Prostate gland (tissue), 2 donors: ENCODE results near the gene YDJC.

Source experiments
- POLR2A ChIP-seq: fragments of 450-650 bp; IDR thresholded peaks from one replicate; pipeline ENCODE4 v1.6.1; 2016; ENCODE audit warnings: antibody characterized with exemption, mild to moderate bottlenecking
- TF ChIP-seq, protein P1 (sequence below), 4 experiments: fragments of 200-600 bp in 2 of 4; fragments of 450-650 bp in 2 of 4; sonication (generic) in 2 of 4; IDR thresholded peaks; 1 replicate in 3 of 4; 2 replicates in 1 of 4; pipeline ENCODE4 v1.5.1; 2016 to 2019; ENCODE audit warnings: antibody characterized with exemption in 4 of 4, mild to moderate bottlenecking in 2 of 4, moderate library complexity in 2 of 4

DNA sequence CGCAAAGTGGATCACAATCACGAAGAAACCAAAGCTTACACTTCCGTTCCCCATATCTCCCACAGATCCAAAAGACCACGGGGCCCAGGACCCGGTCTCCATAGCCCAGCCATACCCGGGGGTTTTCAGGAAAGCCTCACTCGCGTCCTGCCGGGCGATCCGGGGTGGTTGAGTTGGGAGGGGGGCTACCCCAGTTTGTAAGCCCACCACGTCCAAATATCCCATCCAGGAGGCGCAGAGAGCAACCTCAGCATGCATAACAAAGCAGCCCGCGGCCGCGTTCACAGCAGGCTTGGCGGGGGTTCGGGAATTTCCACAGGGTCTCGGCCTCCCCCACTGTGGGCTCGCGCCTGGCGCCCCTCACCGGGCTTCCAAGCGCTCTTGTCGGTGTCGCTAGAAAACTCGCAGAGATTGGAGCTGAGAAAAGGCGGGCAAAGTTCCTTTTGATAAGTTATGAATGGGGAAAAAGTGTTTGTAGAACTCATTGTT lies 21.7 kb upstream of the YDJC start:
- TF ChIP-seq, protein P1, sequence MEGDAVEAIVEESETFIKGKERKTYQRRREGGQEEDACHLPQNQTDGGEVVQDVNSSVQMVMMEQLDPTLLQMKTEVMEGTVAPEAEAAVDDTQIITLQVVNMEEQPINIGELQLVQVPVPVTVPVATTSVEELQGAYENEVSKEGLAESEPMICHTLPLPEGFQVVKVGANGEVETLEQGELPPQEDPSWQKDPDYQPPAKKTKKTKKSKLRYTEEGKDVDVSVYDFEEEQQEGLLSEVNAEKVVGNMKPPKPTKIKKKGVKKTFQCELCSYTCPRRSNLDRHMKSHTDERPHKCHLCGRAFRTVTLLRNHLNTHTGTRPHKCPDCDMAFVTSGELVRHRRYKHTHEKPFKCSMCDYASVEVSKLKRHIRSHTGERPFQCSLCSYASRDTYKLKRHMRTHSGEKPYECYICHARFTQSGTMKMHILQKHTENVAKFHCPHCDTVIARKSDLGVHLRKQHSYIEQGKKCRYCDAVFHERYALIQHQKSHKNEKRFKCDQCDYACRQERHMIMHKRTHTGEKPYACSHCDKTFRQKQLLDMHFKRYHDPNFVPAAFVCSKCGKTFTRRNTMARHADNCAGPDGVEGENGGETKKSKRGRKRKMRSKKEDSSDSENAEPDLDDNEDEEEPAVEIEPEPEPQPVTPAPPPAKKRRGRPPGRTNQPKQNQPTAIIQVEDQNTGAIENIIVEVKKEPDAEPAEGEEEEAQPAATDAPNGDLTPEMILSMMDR (IDR thresholded peaks at IDR 0.05) = no peak
- TF ChIP-seq POLR2A = no peak
